Lung (tissue), 12 donors: ENCODE data around the gene USH2A. TPM values are rescaled to one million over a fixed set of nuclear protein-coding genes. Genes with fewer than 3 reads are reported as not detected.
A peak's percentile ranks its signal among the peaks of the same experiment; 100 is the strongest.

Experiments used
- ATAC-seq: fragments of 200-7000 bp; cut with Tn5 transposase; one replicate; pipeline ENCODE4 v1.9.1; 2020; ENCODE audit warnings: moderate number of reproducible peaks; ENCODE audit not compliant: insufficient read depth, low FRiP score
- DNase-seq, 3 donors: peaks; one replicate each; pipeline ENCODE4 v3.0.0-alpha.2; 2013 to 2017
- H3K27ac ChIP-seq, 2 donors: one replicate each; pipeline ENCODE4 v1.5.1; 2013; ENCODE audit warnings: mild to moderate bottlenecking in 2 of 2, moderate library complexity in 2 of 2, control low read depth in 1 of 2, inconsistent platforms in 1 of 2, low read depth in 1 of 2, low read length in 1 of 2
- H3K27me3 ChIP-seq, 3 donors: one replicate each; pipeline ENCODE4 v1.5.1; 2013; ENCODE audit warnings: low read length in 2 of 3; ENCODE audit not compliant: control insufficient read depth in 3 of 3, insufficient read depth in 3 of 3
- H3K36me3 ChIP-seq, 4 donors: one replicate each; pipeline ENCODE4 v1.5.1; 2013; ENCODE audit warnings: low read length in 4 of 4, mild to moderate bottlenecking in 1 of 4, moderate library complexity in 1 of 4; ENCODE audit not compliant: control insufficient read depth in 4 of 4, insufficient read depth in 4 of 4
- H3K4me1 ChIP-seq, 5 donors: one replicate each; pipeline ENCODE4 v1.5.1; 2013; ENCODE audit warnings: low read length in 5 of 5, mild to moderate bottlenecking in 2 of 5, moderate library complexity in 1 of 5; ENCODE audit not compliant: control insufficient read depth in 5 of 5, insufficient read depth in 5 of 5
- H3K4me3 ChIP-seq: one replicate; pipeline ENCODE4 v1.5.1; 2013; ENCODE audit warnings: mild to moderate bottlenecking, control low read depth, moderate library complexity
- H3K9ac ChIP-seq, 2 donors: one replicate each; pipeline ENCODE4 v1.5.1; 2013; ENCODE audit warnings: low read length in 2 of 2, control low read depth in 1 of 2; ENCODE audit not compliant: insufficient read depth in 1 of 2
- H3K9me3 ChIP-seq, 4 donors: one replicate each; pipeline ENCODE4 v1.5.1; 2013; ENCODE audit warnings: low read length in 3 of 4, mild to moderate bottlenecking in 1 of 4, moderate library complexity in 1 of 4; ENCODE audit not compliant: control insufficient read depth in 4 of 4, insufficient read depth in 3 of 4
- WGBS, 2 donors: extraction: QIAGEN DNeasy Blood & Tissue Kit; methylation state at CpG; one replicate each; pipeline ENCODE4 v1.1.7; 2013; 5-methylcytosine and 5-hydroxymethylcytosine counted together
- polyA plus RNA-seq, 2 donors: library from polyadenylated mRNA; stranded (reverse); fragments of 200-250 nt; gene quantifications; one replicate each; pipeline ENCODE4 v1.2.1, GENCODE V29; 2013
- total RNA-seq, 2 donors: library from RNA; depleted of rRNA in 1 of 2; stranded (reverse); fragments of >200 nt in 1 of 2; gene quantifications; one replicate each; pipeline ENCODE4 v1.2.1, GENCODE V29; 2014 to 2021
- TF ChIP-seq, protein P1 (sequence below): IDR thresholded peaks from 2 replicates; pipeline ENCODE4 v1.5.1; 2012; ENCODE audit warnings: mild to moderate bottlenecking; ENCODE audit errors: control extremely low read depth, extremely low read depth
- donor health status: control.
- donor health status: control.
- donor health status: Bipolar disorder and iron deficiency.
- donor health status: healthy.
- donor health status: DM: yes; HTN: yes; CAD: no.

Gene USH2A
- total and polyA plus RNA-seq, 4 donors: under 0.01 to 0.11 TPM; not detected in 2

DNA sequence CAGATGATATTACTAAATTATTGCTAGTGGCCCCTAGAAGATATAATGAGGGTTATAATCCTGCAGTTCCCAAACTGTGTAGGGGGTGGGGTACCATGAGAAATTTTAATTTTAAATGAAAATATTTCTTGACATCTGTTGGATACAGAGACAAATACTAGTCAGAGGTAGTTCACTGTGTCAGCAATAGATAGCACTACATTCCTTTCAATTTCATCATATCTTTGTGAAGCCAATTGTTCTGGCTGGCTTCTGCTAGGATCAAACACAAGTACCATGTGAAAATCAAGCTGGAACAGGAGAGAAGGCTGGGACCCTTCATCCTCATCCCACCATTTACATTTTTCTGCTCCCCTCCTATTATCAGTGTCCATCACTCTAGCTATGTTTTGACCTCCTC is 208.1 kb downstream of the USH2A start:
- ATAC-seq (no peak), DNase-seq (no peak)
- no peaks in the 10 kb centered on the region for H3K27me3 ChIP-seq
- TF ChIP-seq, protein P1, sequence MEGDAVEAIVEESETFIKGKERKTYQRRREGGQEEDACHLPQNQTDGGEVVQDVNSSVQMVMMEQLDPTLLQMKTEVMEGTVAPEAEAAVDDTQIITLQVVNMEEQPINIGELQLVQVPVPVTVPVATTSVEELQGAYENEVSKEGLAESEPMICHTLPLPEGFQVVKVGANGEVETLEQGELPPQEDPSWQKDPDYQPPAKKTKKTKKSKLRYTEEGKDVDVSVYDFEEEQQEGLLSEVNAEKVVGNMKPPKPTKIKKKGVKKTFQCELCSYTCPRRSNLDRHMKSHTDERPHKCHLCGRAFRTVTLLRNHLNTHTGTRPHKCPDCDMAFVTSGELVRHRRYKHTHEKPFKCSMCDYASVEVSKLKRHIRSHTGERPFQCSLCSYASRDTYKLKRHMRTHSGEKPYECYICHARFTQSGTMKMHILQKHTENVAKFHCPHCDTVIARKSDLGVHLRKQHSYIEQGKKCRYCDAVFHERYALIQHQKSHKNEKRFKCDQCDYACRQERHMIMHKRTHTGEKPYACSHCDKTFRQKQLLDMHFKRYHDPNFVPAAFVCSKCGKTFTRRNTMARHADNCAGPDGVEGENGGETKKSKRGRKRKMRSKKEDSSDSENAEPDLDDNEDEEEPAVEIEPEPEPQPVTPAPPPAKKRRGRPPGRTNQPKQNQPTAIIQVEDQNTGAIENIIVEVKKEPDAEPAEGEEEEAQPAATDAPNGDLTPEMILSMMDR: no peak
- peaks cover 0 to 5% (median 0%) of the 10 kb centered on the region in 5 donors for H3K4me1 ChIP-seq
- H3K36me3 ChIP-seq: no peaks in the 10 kb centered on the region
- no peak overlapping the region for H3K27ac ChIP-seq
- no peak overlapping the region for H3K4me3 ChIP-seq
- H3K9ac ChIP-seq: no peak overlapping the region
- peaks cover 0 to 3% (median 0%) of the 10 kb centered on the region in 4 donors for H3K9me3 ChIP-seq

DNA sequence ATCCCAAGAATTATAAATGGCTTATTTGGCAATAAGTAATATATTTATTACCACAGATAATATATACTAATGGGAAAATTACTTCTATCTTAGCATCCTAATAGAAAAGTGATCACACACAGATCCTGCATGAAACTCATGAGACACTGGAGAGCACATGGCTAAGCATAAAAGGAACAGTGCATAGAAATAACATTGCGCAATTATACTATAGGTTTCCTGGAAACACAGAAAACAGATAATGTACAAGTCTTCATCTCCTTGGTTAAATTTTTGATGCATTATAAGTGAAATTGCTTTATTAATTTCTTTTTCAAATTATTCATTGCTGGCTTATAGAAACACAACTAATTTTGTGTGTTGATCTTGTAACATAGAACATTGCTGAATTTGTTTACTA is 210.4 kb downstream of the USH2A start:
- no peak for ATAC-seq
- no peaks in the 10 kb centered on the region for H3K27me3 ChIP-seq
- H3K4me1 ChIP-seq: peaks cover 0 to 6% (median 0%) of the 10 kb centered on the region in 5 donors
- no peak overlapping the region for H3K4me3 ChIP-seq
- H3K9me3 ChIP-seq: peaks cover 0 to 3% (median 0%) of the 10 kb centered on the region in 4 donors
- H3K9ac ChIP-seq: no peak overlapping the region
- WGBS, 2 donors: 88 to 95% methylated on average over 1 of the region's 1 CpG
- no peak overlapping the region for H3K27ac ChIP-seq
- no peaks in the 10 kb centered on the region for H3K36me3 ChIP-seq
- TF ChIP-seq, protein P1: no peak
- no peak for DNase-seq

DNA sequence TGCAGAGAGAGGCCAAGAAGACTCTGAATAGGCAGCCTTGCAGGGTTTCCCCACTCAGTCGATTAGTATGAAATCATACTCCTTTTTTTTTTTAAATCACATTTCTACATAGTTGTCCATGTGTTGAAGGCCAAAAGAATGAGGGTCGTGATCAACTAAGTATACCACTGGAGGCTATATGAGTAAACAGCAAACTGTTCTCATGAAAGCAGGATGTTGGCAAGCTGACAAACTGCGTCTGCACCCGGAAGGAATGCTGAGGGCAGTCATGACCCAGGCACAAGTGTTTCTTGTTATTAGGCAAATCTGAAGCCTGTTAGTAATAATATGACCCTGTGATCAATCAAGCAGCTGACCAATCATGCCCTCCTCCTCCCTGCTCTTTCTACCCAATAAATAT is 213.2 kb downstream of the USH2A start:
- Histone ChIP-seq H3K36me3 (no peaks in the 10 kb centered on the region), H3K4me3 (no peak overlapping the region), H3K27ac (no peak overlapping the region), H3K4me1 (peaks cover 0 to 6% (median 0%) of the 10 kb centered on the region in 5 donors), H3K27me3 (no peaks in the 10 kb centered on the region), H3K9ac (no peak overlapping the region), H3K9me3 (peaks cover 0 to 3% (median 0%) of the 10 kb centered on the region in 4 donors)
- ATAC-seq: no peak
- DNase-seq: peak; percentile 20 to 44 (median 21)
- TF ChIP-seq, protein P1: no peak
- 42 to 60% methylated on average over 4 of the region's 4 CpGs for WGBS, 2 donors

DNA sequence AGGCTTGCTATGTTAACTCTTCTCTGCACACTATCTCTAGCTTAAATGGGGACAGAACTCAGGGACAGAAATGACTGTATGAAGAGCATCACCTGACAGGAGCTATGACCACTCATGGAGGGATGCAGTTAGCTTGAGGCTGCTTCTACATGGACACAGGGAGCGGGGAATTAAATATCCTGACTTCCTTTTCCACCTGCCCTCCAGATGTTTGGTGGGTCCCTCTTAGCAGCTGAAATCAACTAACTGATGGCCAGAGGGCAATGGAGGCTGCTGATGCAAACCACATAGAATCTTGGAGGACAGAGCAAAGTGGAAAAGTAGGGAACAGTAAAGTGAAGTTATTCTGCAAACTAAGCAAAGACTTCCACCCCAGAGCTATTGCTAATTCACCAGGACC is 214.1 kb downstream of the USH2A start:
- H3K27ac ChIP-seq: no peak overlapping the region
- no peak overlapping the region for H3K4me3 ChIP-seq
- H3K9ac ChIP-seq: no peak overlapping the region
- WGBS, 2 donors: 85 to 91% methylated on average over 1 of the region's 1 CpG
- peaks cover 0 to 6% (median 0%) of the 10 kb centered on the region in 5 donors for H3K4me1 ChIP-seq
- ATAC-seq: no peak
- H3K27me3 ChIP-seq: no peaks in the 10 kb centered on the region
- H3K36me3 ChIP-seq: no peaks in the 10 kb centered on the region
- DNase-seq: no peak
- TF ChIP-seq, protein P1: no peak
- H3K9me3 ChIP-seq: peaks cover 0 to 3% (median 0%) of the 10 kb centered on the region in 4 donors
